Measurements from ENCODE around the gene NKD2. TPM values are rescaled to one million over a fixed set of nuclear protein-coding genes. Genes with fewer than 3 reads are reported as not detected.
A peak's percentile ranks its signal among the peaks of the same experiment; 100 is the strongest.

The NKD2 gene
- total RNA-seq, 3 donors from 2014 or later (not counting 1 experiment from before 2014, with no cell fraction given) = not detected

- WGBS (ENCODE audit: insufficient coverage) = 77% methylated on average over 12 of the region's 12 CpGs
- no peaks in the 10 kb centered on the region for H3K36me3 Mint-ChIP-seq
- H3K27me3 Mint-ChIP-seq (ENCODE audit: low read depth in 2 of 2) = no peaks in the 10 kb centered on the region
Measured at GRCh38 chr5:1017056-1017455, 8.5 kb downstream of the NKD2 start.

GRCh38 chr5:1017691-1018455 is 9.3 kb downstream of the NKD2 start:
- 85% methylated on average over 19 of the region's 19 CpGs for whole genome bisulfite sequencing (ENCODE audit: insufficient coverage)
- DNase-seq (no peak), ATAC-seq (peak in 1 of 3 donors; percentile 12)
- H3K9me3 Mint-ChIP-seq = no peaks in the 10 kb centered on the region
- Histone ChIP-seq H3K4me3 (ENCODE audit: low read length) (no peak overlapping the region), H3K36me3 (ENCODE audit: control insufficient read depth, insufficient read depth, low read length) (no peaks in the 10 kb centered on the region), H3K27me3 (ENCODE audit: control insufficient read depth, insufficient read depth, low read length) (no peaks in the 10 kb centered on the region), H3K27ac (ENCODE audit: low read length) (no peak overlapping the region), H3K4me1 (ENCODE audit: control insufficient read depth, insufficient read depth, low read length) (no peaks in the 10 kb centered on the region), H3K9me3 (ENCODE audit: control insufficient read depth, insufficient read depth, low read length) (no peaks in the 10 kb centered on the region)
- TF ChIP-seq CTCF (IDR thresholded peaks at IDR 0.05) = no peak
- intact Hi-C loops (cut with micrococcal nuclease) = no loop called here
- H3K27me3 Mint-ChIP-seq (ENCODE audit: low read depth in 2 of 2) = no peaks in the 10 kb centered on the region
- no peak overlapping the region for H3K27ac Mint-ChIP-seq
- no peak overlapping the region for H3K4me3 Mint-ChIP-seq
- H3K4me1 Mint-ChIP-seq = no peaks in the 10 kb centered on the region
- no peaks in the 10 kb centered on the region for H3K36me3 Mint-ChIP-seq

More at GRCh38 chr5:1017056-1017455, 8.5 kb downstream of the NKD2 start:
- no peak for ATAC-seq
- intact Hi-C loops (cut with micrococcal nuclease) = no loop called here
- no peaks in the 10 kb centered on the region for H3K36me3 ChIP-seq (ENCODE audit: control insufficient read depth, insufficient read depth, low read length)
- H3K27me3 ChIP-seq (ENCODE audit: control insufficient read depth, insufficient read depth, low read length) = no peaks in the 10 kb centered on the region
- H3K27ac Mint-ChIP-seq = no peak overlapping the region
- no peaks in the 10 kb centered on the region for H3K4me1 ChIP-seq (ENCODE audit: control insufficient read depth, insufficient read depth, low read length)
- H3K4me1 Mint-ChIP-seq = no peaks in the 10 kb centered on the region
- no peak overlapping the region for H3K4me3 Mint-ChIP-seq
- DNase-seq = no peak
- TF ChIP-seq CTCF (IDR thresholded peaks at IDR 0.05) = no peak
- H3K9me3 ChIP-seq (ENCODE audit: control insufficient read depth, insufficient read depth, low read length) = no peaks in the 10 kb centered on the region
- no peaks in the 10 kb centered on the region for H3K9me3 Mint-ChIP-seq
- H3K27ac ChIP-seq (ENCODE audit: low read length) = no peak overlapping the region
- H3K4me3 ChIP-seq (ENCODE audit: low read length) = no peak overlapping the region

GRCh38 chr5:1018596-1018995 is 10.0 kb downstream of the NKD2 start:
- Histone ChIP-seq H3K27ac (ENCODE audit: low read length) (no peak overlapping the region), H3K4me1 (ENCODE audit: control insufficient read depth, insufficient read depth, low read length) (no peaks in the 10 kb centered on the region), H3K27me3 (ENCODE audit: control insufficient read depth, insufficient read depth, low read length) (no peaks in the 10 kb centered on the region), H3K36me3 (ENCODE audit: control insufficient read depth, insufficient read depth, low read length) (no peaks in the 10 kb centered on the region), H3K9me3 (ENCODE audit: control insufficient read depth, insufficient read depth, low read length) (no peaks in the 10 kb centered on the region), H3K4me3 (ENCODE audit: low read length) (no peak overlapping the region)
- TF ChIP-seq CTCF (IDR thresholded peaks at IDR 0.05) = no peak
- Mint-ChIP-seq H3K4me1 (no peaks in the 10 kb centered on the region), H3K27ac (no peak overlapping the region), H3K36me3 (no peaks in the 10 kb centered on the region), H3K4me3 (no peak overlapping the region), H3K9me3 (no peaks in the 10 kb centered on the region), H3K27me3 (ENCODE audit: low read depth in 2 of 2) (no peaks in the 10 kb centered on the region)
- no peak for ATAC-seq
- WGBS (ENCODE audit: insufficient coverage) = 86% methylated on average over 9 of the region's 9 CpGs
- intact Hi-C loops (cut with micrococcal nuclease) = no loop called here
- no peak for DNase-seq
